ENCODE measurements around the gene SPATA6L. TPM values are rescaled to one million over a fixed set of nuclear protein-coding genes. Genes with fewer than 3 reads are reported as not detected.

Gene SPATA6L
- total RNA-seq (2014; rRNA removed; shearing (Covaris generic); ENCODE audit: low replicate concordance) = not detected in 2 replicates

- DNase-seq = peak; percentile 38
- Histone ChIP-seq H3K27me3 (no peaks in the 10 kb centered on the region), H3K4me3 (peak within 1 kb of the TSS; percentile 40), H3K9me3 (no peaks in the 10 kb centered on the region), H3K36me3 (no peaks in the 10 kb centered on the region)
Measured at GRCh38 chr9:4666042-4666699, at the start of gene SPATA6L. SPATA6L (minus strand) TSS chr9:4666480; CDS start chr9:4666250, 230 bp downstream.

- DNase-seq = no peak
- no peaks in the 10 kb centered on the region for H3K36me3 ChIP-seq
Measured at GRCh38 chr9:4714266-4715016, 48.2 kb upstream of the SPATA6L start.

DNA sequence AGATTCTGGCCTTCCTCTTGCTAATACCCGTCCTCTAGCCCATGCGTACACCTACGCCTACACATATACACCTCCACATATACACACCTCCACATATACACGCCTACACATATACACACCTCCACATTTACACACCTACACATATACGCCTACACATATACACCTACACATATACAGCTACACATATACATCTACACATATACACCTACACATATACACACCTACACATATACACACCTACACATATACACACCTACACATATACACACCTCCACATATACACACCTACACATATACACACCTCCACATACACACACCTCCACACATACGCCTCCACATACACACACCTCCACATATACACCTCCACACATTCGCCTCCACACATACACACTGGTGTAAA, 47.6 kb upstream of the SPATA6L start:
- no peaks in the 10 kb centered on the region for H3K9me3 ChIP-seq
- no peaks in the 10 kb centered on the region for H3K36me3 ChIP-seq
- H3K4me3 ChIP-seq = no peak overlapping the region
- H3K27me3 ChIP-seq = no peaks in the 10 kb centered on the region
- DNase-seq = no peak

More at GRCh38 chr9:4714266-4715016, 48.2 kb upstream of the SPATA6L start:
- no peaks in the 10 kb centered on the region for H3K9me3 ChIP-seq
- H3K4me3 ChIP-seq = no peak overlapping the region
- no peaks in the 10 kb centered on the region for H3K27me3 ChIP-seq

- H3K4me3 ChIP-seq = no peak overlapping the region
- H3K36me3 ChIP-seq = no peaks in the 10 kb centered on the region
- DNase-seq = no peak
- H3K9me3 ChIP-seq = no peaks in the 10 kb centered on the region
- no peaks in the 10 kb centered on the region for H3K27me3 ChIP-seq
Measured at GRCh38 chr9:4709380-4709779, 43.1 kb upstream of the SPATA6L start.

DNA sequence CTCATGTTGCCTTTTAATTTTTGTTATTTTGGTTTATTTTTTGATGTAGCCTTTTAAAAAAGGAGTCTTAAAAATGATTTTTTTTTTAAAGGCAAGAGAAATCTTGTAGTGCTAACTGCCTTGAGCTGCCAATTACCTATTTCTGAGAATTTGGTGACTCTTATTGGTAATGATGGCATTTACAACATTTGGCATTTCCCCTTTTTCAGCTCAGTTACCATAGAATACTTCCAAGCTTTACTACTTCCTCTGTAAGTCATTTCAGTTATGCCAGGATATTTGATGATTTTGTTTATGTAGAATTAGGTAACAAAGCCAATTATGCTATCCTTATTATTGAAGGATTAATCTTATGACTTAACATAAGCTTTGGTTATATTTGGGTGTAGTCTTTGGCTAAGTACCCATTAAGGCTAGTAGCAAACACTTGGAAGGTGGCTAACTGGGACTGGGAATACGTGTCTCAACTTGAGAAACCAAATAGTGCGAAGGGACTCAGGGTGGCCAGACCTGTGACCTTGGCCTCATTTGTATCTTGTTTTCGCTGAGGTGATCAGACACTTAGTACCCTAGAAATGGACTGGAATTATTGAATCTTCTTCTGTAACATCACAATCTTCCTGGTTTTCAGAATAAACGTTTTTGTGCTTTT, 40.8 kb upstream of the SPATA6L start:
- no peaks in the 10 kb centered on the region for H3K27me3 ChIP-seq
- no peak for DNase-seq
- H3K9me3 ChIP-seq = no peaks in the 10 kb centered on the region
- no peak overlapping the region for H3K4me3 ChIP-seq
- H3K36me3 ChIP-seq = no peaks in the 10 kb centered on the region

- no peak for DNase-seq
- H3K36me3 ChIP-seq = no peaks in the 10 kb centered on the region
Measured at GRCh38 chr9:4706021-4706420, 39.7 kb upstream of the SPATA6L start.

DNA sequence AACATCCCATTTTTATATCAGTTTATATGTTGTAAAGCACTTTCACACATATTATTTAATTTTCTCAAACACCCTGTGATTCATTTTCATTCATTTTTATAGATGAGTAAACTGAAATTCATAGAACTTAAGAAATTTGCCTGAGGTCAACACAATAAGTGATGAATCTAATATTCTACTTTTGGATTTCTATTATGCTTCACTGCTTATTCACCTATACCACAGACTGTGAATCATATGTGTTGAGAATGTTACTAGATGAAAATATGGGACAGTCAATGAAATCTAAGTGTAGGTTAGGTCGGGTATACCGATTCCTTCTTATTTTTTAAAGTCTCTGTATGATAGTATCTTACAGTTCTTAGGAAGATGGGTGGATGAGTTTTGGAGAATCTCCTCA, 37.8 kb upstream of the SPATA6L start:
- no peaks in the 10 kb centered on the region for H3K36me3 ChIP-seq
- H3K27me3 ChIP-seq = no peaks in the 10 kb centered on the region
- H3K4me3 ChIP-seq = no peak overlapping the region
- DNase-seq = no peak
- no peaks in the 10 kb centered on the region for H3K9me3 ChIP-seq

More at GRCh38 chr9:4706021-4706420, 39.7 kb upstream of the SPATA6L start:
- no peak overlapping the region for H3K4me3 ChIP-seq
- H3K9me3 ChIP-seq = no peaks in the 10 kb centered on the region
- H3K27me3 ChIP-seq = no peaks in the 10 kb centered on the region

DNA sequence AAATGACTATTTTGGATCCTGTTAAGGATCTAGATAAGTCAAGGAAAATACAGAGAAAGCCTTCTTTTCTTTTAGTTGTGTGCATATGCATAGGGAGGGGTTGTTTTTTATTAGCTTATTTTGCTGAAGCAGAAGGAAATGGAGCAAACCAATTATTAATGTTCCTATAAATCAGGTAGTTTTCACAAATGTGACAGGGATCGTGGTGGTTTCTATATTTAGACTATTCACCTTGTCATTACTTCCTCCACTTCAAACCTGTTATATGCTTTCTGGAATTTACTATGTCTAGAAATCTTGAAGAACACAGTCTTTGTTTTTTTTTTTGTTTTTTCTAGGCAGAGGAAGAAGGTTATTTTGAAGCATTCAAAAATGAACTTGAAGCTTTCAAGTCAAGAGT, 35.2 kb upstream of the SPATA6L start:
- no peaks in the 10 kb centered on the region for H3K27me3 ChIP-seq
- H3K36me3 ChIP-seq = no peaks in the 10 kb centered on the region; the same call in 1 of the 2 replicates
- no peak overlapping the region for H3K4me3 ChIP-seq
- DNase-seq = no peak
- H3K9me3 ChIP-seq = no peaks in the 10 kb centered on the region

DNA sequence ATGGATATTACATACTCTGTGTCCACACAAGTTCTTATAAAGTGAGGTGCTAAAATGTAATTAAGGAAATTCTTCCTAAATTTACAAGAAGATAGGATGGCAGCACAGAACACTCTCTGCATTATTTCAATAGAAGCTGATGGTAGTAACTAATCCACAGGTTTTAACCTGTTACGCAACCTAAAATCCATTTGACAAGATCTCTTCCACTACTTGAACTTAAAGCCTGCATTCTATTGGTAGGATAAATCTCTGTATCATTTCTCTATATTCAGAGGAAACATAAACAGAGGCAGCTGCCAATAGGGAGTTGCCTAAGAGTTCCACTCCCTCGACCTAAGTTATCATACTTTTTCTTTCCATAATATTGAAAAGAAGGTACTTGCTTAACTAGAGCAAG, 34.7 kb upstream of the SPATA6L start:
- H3K27me3 ChIP-seq = no peaks in the 10 kb centered on the region
- no peak overlapping the region for H3K4me3 ChIP-seq
- no peaks in the 10 kb centered on the region for H3K9me3 ChIP-seq
- no peak for DNase-seq
- H3K36me3 ChIP-seq = no peaks in the 10 kb centered on the region; the same call in 1 of the 2 replicates

DNA sequence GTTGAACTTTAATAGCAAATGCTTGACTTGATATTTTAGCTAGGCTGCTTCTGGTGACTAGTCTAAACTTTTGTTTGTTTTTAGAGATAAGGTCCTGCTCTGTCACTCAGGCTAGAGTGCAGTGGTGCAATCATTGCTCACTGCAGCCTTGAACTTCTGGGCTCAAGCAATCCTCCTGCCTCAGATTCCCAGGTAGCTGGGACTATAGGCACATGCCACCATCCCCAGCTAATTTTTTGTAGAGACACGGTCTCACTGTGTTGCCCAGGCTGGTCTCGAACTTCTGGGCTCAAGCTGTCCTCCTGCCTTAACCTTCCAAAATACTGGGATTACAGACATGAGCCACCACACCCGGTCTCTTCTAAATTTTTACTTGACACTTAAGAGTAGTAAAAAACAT, 33.8 kb upstream of the SPATA6L start:
- Histone ChIP-seq H3K9me3 (no peaks in the 10 kb centered on the region), H3K4me3 (no peak overlapping the region), H3K36me3 (no peaks in the 10 kb centered on the region; the same call in 1 of the 2 replicates), H3K27me3 (no peaks in the 10 kb centered on the region)
- no peak for DNase-seq

- Histone ChIP-seq H3K36me3 (no peaks in the 10 kb centered on the region; the same call in 1 of the 2 replicates), H3K4me3 (no peak overlapping the region), H3K27me3 (no peaks in the 10 kb centered on the region), H3K9me3 (no peaks in the 10 kb centered on the region)
- DNase-seq = no peak
Measured at GRCh38 chr9:4691795-4692194, 25.5 kb upstream of the SPATA6L start.

DNA sequence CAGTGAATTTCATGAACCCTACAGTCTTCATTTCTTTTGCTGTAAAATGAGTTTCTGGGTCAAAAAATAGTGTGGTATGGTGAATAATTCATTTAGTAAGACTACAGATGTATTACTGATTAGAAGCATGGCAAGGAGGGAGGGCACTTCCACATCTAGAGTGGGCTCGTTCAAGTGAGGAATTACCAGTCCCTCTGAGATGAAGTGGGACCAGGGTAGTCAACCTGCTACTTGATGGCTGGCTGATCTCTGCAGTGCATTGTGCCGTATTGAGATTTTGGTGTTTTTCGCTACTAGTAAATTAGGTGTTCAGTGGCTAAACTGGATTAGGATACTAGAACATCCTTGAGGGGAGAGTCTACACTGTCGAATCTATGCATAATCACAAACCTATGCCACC, 23.9 kb upstream of the SPATA6L start:
- Histone ChIP-seq H3K27me3 (no peaks in the 10 kb centered on the region), H3K4me3 (no peak overlapping the region), H3K9me3 (no peaks in the 10 kb centered on the region), H3K36me3 (no peaks in the 10 kb centered on the region)
- DNase-seq = no peak

GRCh38 chr9:4689687-4690104, 23.4 kb upstream of the SPATA6L start:
- no peak overlapping the region for H3K4me3 ChIP-seq
- H3K9me3 ChIP-seq = no peaks in the 10 kb centered on the region
- no peaks in the 10 kb centered on the region for H3K27me3 ChIP-seq
- no peaks in the 10 kb centered on the region for H3K36me3 ChIP-seq
- no peak for DNase-seq

DNA sequence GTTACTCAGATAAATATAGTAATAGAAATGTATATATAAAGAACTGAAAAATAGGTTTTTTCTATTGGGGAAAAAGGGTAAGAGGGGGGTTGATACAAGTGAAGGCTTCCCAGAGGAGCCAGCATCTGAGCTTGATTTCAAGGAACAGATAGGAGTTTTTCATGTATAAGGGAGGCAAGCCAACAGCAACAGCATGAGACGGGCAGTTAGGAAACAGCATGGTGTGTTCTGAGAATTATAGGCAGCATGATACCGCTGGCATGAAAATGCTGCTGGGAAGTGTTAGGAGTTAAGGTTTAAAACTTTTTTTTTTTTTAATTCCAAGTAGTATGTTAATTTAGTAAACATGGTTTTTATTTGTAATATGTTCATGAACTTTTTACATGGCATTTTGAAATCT, 22.7 kb upstream of the SPATA6L start:
- Histone ChIP-seq H3K9me3 (no peaks in the 10 kb centered on the region), H3K4me3 (no peak overlapping the region), H3K36me3 (no peaks in the 10 kb centered on the region), H3K27me3 (no peaks in the 10 kb centered on the region)
- DNase-seq = no peak

GRCh38 chr9:4686584-4686983, 20.3 kb upstream of the SPATA6L start:
- no peaks in the 10 kb centered on the region for H3K9me3 ChIP-seq
- DNase-seq = no peak
- no peak overlapping the region for H3K4me3 ChIP-seq
- H3K27me3 ChIP-seq = no peaks in the 10 kb centered on the region
- no peaks in the 10 kb centered on the region for H3K36me3 ChIP-seq

GRCh38 chr9:4686112-4686511, 19.8 kb upstream of the SPATA6L start:
- Histone ChIP-seq H3K4me3 (no peak overlapping the region), H3K9me3 (no peaks in the 10 kb centered on the region), H3K27me3 (no peaks in the 10 kb centered on the region), H3K36me3 (no peaks in the 10 kb centered on the region)
- DNase-seq = no peak

GRCh38 chr9:4684820-4685219, 18.5 kb upstream of the SPATA6L start:
- H3K27me3 ChIP-seq = no peaks in the 10 kb centered on the region
- no peak for DNase-seq
- no peak overlapping the region for H3K4me3 ChIP-seq
- H3K9me3 ChIP-seq = no peaks in the 10 kb centered on the region
- no peaks in the 10 kb centered on the region for H3K36me3 ChIP-seq
